ENCODE results near the gene SLC15A3.

GRCh38 chr11:60977836-60978235, 25.9 kb upstream of the SLC15A3 start:
- TF ChIP-seq REST (IDR thresholded peaks at IDR 0.05; ENCODE audit: insufficient read depth in 1 of 2, low read depth in 2 of 2, low read length in 1 of 2) = no peak
- no peak for TF ChIP-seq CTCF (IDR thresholded peaks at IDR 0.05)
- TF ChIP-seq POLR2AphosphoS5 (IDR thresholded peaks at IDR 0.05; ENCODE audit: low read depth, low read length) = no peak

All from Panc1 (cell line).